Mesendoderm (in vitro differentiated cells): ENCODE data around the gene IL1RN.

Source experiments
- DNase-seq: peaks from one replicate; pipeline ENCODE4 v3.0.0; 2013
- H2AK5ac ChIP-seq: 2 replicates; pipeline ENCODE4 v1.6.1; 2013; ENCODE audit warnings: low read length, inconsistent platforms
- H2BK120ac ChIP-seq: 2 replicates; pipeline ENCODE4 v1.6.1; 2013; ENCODE audit warnings: low read depth, mild to moderate bottlenecking, low read length, moderate library complexity, mixed read lengths
- H2BK15ac ChIP-seq: replicated peaks from 2 replicates; pipeline ENCODE4 v1.6.1; 2013; ENCODE audit warnings: low read depth, mild to moderate bottlenecking, moderate library complexity
- H2BK5ac ChIP-seq: 2 replicates; pipeline ENCODE4 v1.6.1; 2013; ENCODE audit warnings: low read length, inconsistent platforms
- H3K18ac ChIP-seq: 2 replicates; pipeline ENCODE4 v1.6.1; 2013; ENCODE audit warnings: mild to moderate bottlenecking, low read length, mixed read lengths
- H3K23ac ChIP-seq: one replicate; pipeline ENCODE4 v1.6.1; 2013; ENCODE audit warnings: low read length
- H3K27ac ChIP-seq: 2 replicates; pipeline ENCODE4 v1.5.1; 2013; ENCODE audit warnings: low read depth, mild to moderate bottlenecking, inconsistent platforms, low read length, moderate library complexity
- H3K27me3 ChIP-seq: 2 replicates; pipeline ENCODE4 v1.6.1; 2013; ENCODE audit warnings: low read length, control low read depth, mild to moderate bottlenecking, inconsistent platforms; ENCODE audit not compliant: insufficient read depth, poor library complexity
- H3K36me3 ChIP-seq: 2 replicates; pipeline ENCODE4 v1.6.1; 2013; ENCODE audit warnings: low read length, inconsistent platforms; ENCODE audit not compliant: control insufficient read depth, insufficient read depth
- H3K4ac ChIP-seq: one replicate; pipeline ENCODE4 v1.6.1; 2013; ENCODE audit warnings: low read depth, mild to moderate bottlenecking, low read length, moderate library complexity
- H3K4me1 ChIP-seq: 2 replicates; pipeline ENCODE4 v1.6.1; 2013; ENCODE audit warnings: low read depth, low read length, inconsistent platforms; ENCODE audit not compliant: control insufficient read depth
- H3K4me2 ChIP-seq: 2 replicates; pipeline ENCODE4 v1.6.1; 2013; ENCODE audit warnings: low read length
- H3K4me3 ChIP-seq: 2 replicates; pipeline ENCODE4 v1.5.1; 2013; ENCODE audit warnings: mild to moderate bottlenecking, low read length
- H3K56ac ChIP-seq: one replicate; pipeline ENCODE4 v1.6.1; 2013; ENCODE audit warnings: low read length
- H3K79me1 ChIP-seq: 2 replicates; pipeline ENCODE4 v1.6.1; 2013; ENCODE audit warnings: low read length, inconsistent platforms
- H3K79me2 ChIP-seq: 2 replicates; pipeline ENCODE4 v1.6.1; 2013; ENCODE audit warnings: mild to moderate bottlenecking, low read length; ENCODE audit not compliant: control insufficient read depth, insufficient read depth
- H3K9ac ChIP-seq: 2 replicates; pipeline ENCODE4 v1.6.1; 2013; ENCODE audit warnings: low read length, inconsistent platforms
- H4K5ac ChIP-seq: one replicate; pipeline ENCODE4 v1.6.1; 2013; ENCODE audit warnings: low read length
- H4K8ac ChIP-seq: one replicate; pipeline ENCODE4 v1.6.1; 2013; ENCODE audit warnings: low read depth, mild to moderate bottlenecking, control low read depth, low read length, moderate library complexity
- WGBS: extraction: QIAGEN DNeasy Blood & Tissue Kit; methylation state at CpG from one replicate; pipeline ENCODE4 v1.1.7; 2013; ENCODE audit warnings: low lambda C conversion rate, missing lambda C conversion rate; ENCODE audit not compliant: insufficient coverage; ENCODE audit errors: extremely low coverage; 5-methylcytosine and 5-hydroxymethylcytosine counted together

The IL1RN gene

GRCh38 chr2:113157897-113158753, 30.7 kb downstream of the IL1RN start:
- peak overlapping the region; percentile 70 for H3K9ac ChIP-seq
- no peaks in the 10 kb centered on the region for H3K79me1 ChIP-seq
- no peak overlapping the region for H3K4me3 ChIP-seq
- no peak for DNase-seq
- no peaks in the 10 kb centered on the region for H3K36me3 ChIP-seq
- no peaks in the 10 kb centered on the region for H3K79me2 ChIP-seq
- H2AK5ac ChIP-seq = peak overlapping the region; percentile 73
- H3K4me1 ChIP-seq = peaks cover 7% of the 10 kb centered on the region
- H3K4ac ChIP-seq = no peak overlapping the region
- peak overlapping the region; percentile 47 for H3K4me2 ChIP-seq
- H2BK15ac ChIP-seq = no peak overlapping the region
- H3K27ac ChIP-seq = no peak overlapping the region
- no peaks in the 10 kb centered on the region for H3K27me3 ChIP-seq
- no peak overlapping the region for H4K5ac ChIP-seq
- peak overlapping the region; percentile 85 for H3K23ac ChIP-seq
- H3K18ac ChIP-seq = no peak overlapping the region
- H3K56ac ChIP-seq = peak overlapping the region; percentile 86
- no peak overlapping the region for H2BK120ac ChIP-seq
- no CpG with 5 or more reads among the region's 10 CpGs for WGBS
- no peak overlapping the region for H4K8ac ChIP-seq
- no peak overlapping the region for H2BK5ac ChIP-seq

GRCh38 chr2:113158884-113159553, 31.6 kb downstream of the IL1RN start:
- Histone ChIP-seq H3K36me3 (no peaks in the 10 kb centered on the region), H3K27ac (no peak overlapping the region)
- DNase-seq = no peak

GRCh38 chr2:113160248-113160647, 32.9 kb downstream of the IL1RN start:
- no peak overlapping the region for H2AK5ac ChIP-seq
- H3K4me3 ChIP-seq = no peak overlapping the region
- no peak overlapping the region for H3K18ac ChIP-seq
- no CpG with 5 or more reads among the region's 1 CpG for WGBS
- DNase-seq = no peak
- H3K4me1 ChIP-seq = peaks cover 7% of the 10 kb centered on the region
- H3K27me3 ChIP-seq = no peaks in the 10 kb centered on the region
- H2BK15ac ChIP-seq = no peak overlapping the region
- H3K4me2 ChIP-seq = no peak overlapping the region
- no peak overlapping the region for H4K5ac ChIP-seq
- no peak overlapping the region for H3K56ac ChIP-seq
- H3K79me2 ChIP-seq = no peaks in the 10 kb centered on the region
- no peak overlapping the region for H4K8ac ChIP-seq
- H3K27ac ChIP-seq = no peak overlapping the region
- no peak overlapping the region for H3K4ac ChIP-seq
- no peak overlapping the region for H2BK5ac ChIP-seq
- H3K36me3 ChIP-seq = no peaks in the 10 kb centered on the region
- H3K79me1 ChIP-seq = no peaks in the 10 kb centered on the region
- H3K9ac ChIP-seq = no peak overlapping the region
- H2BK120ac ChIP-seq = no peak overlapping the region
- H3K23ac ChIP-seq = no peak overlapping the region

More at GRCh38 chr2:113158884-113159553, 31.6 kb downstream of the IL1RN start:
- H3K4me1 ChIP-seq = peaks cover 7% of the 10 kb centered on the region
- H2BK5ac ChIP-seq = no peak overlapping the region
- H3K56ac ChIP-seq = no peak overlapping the region
- no peak overlapping the region for H4K8ac ChIP-seq
- H3K4ac ChIP-seq = no peak overlapping the region
- no peaks in the 10 kb centered on the region for H3K27me3 ChIP-seq
- H3K4me3 ChIP-seq = no peak overlapping the region
- H3K9ac ChIP-seq = no peak overlapping the region
- WGBS = no CpG with 5 or more reads among the region's 4 CpGs
- no peak overlapping the region for H2AK5ac ChIP-seq
- H3K23ac ChIP-seq = no peak overlapping the region
- H4K5ac ChIP-seq = no peak overlapping the region
- H3K18ac ChIP-seq = no peak overlapping the region
- no peaks in the 10 kb centered on the region for H3K79me2 ChIP-seq
- no peak overlapping the region for H3K4me2 ChIP-seq
- no peaks in the 10 kb centered on the region for H3K79me1 ChIP-seq
- H2BK120ac ChIP-seq = no peak overlapping the region
- H2BK15ac ChIP-seq = no peak overlapping the region

GRCh38 chr2:113160962-113161361, 33.6 kb downstream of the IL1RN start:
- Histone ChIP-seq H3K27ac (no peak overlapping the region), H2BK120ac (no peak overlapping the region), H3K4me1 (peaks cover 7% of the 10 kb centered on the region), H3K4ac (no peak overlapping the region), H3K4me3 (no peak overlapping the region), H3K27me3 (no peaks in the 10 kb centered on the region), H3K79me1 (no peaks in the 10 kb centered on the region), H3K4me2 (no peak overlapping the region), H2BK5ac (no peak overlapping the region), H4K8ac (no peak overlapping the region), H2BK15ac (no peak overlapping the region), H3K56ac (no peak overlapping the region), H3K9ac (no peak overlapping the region), H2AK5ac (no peak overlapping the region), H4K5ac (no peak overlapping the region), H3K18ac (no peak overlapping the region), H3K36me3 (no peaks in the 10 kb centered on the region), H3K23ac (no peak overlapping the region), H3K79me2 (no peaks in the 10 kb centered on the region)
- whole genome bisulfite sequencing = no CpG with 5 or more reads among the region's 5 CpGs
- no peak for DNase-seq

- Histone ChIP-seq H3K4ac (no peak overlapping the region), H3K18ac (no peak overlapping the region), H3K27ac (no peak overlapping the region), H3K36me3 (no peaks in the 10 kb centered on the region), H4K8ac (no peak overlapping the region), H3K4me3 (no peak overlapping the region), H3K79me1 (no peaks in the 10 kb centered on the region), H3K23ac (no peak overlapping the region), H2BK120ac (no peak overlapping the region), H3K27me3 (no peaks in the 10 kb centered on the region), H3K9ac (no peak overlapping the region), H2BK5ac (no peak overlapping the region), H4K5ac (no peak overlapping the region), H2BK15ac (no peak overlapping the region), H3K4me2 (no peak overlapping the region), H3K56ac (no peak overlapping the region), H2AK5ac (no peak overlapping the region), H3K79me2 (no peaks in the 10 kb centered on the region), H3K4me1 (peaks cover 7% of the 10 kb centered on the region)
- DNase-seq = no peak
- no CpG with 5 or more reads among the region's 10 CpGs for WGBS
Observed at GRCh38 chr2:113162173-113162572, 34.8 kb downstream of the IL1RN start.
